Measurements from ENCODE around the gene DDX23.

DDX23 gene

GRCh38 chr12:48795550-48796455 lies 56.2 kb downstream of the DDX23 start:
- DNase-seq (ENCODE audit: low read depth, low spot score) = no peak

GRCh38 chr12:48794870-48795269 lies 57.1 kb downstream of the DDX23 start:
- DNase-seq (ENCODE audit: low read depth, low spot score) = no peak

- no peak for DNase-seq (ENCODE audit: low read depth, low spot score)
These were observed 58.3 kb downstream of the DDX23 start for GRCh38 chr12:48793696-48794095.

GRCh38 chr12:48789858-48790326 lies 62.1 kb downstream of the DDX23 start:
- DNase-seq (ENCODE audit: low read depth, low spot score) = no peak

- no peak for DNase-seq (ENCODE audit: low read depth, low spot score)
These were observed 62.8 kb downstream of the DDX23 start, which contains the start of gene ADCY6 for GRCh38 chr12:48788854-48789775. Gene ADCY6 (minus strand): TSS chr12:48789089. CDS start chr12:48783434, 5,655 bp downstream.

GRCh38 chr12:48788524-48788853 lies 63.5 kb downstream of the DDX23 start:
- no peak for DNase-seq (ENCODE audit: low read depth, low spot score)

GRCh38 chr12:48787791-48788523 lies 64.0 kb downstream of the DDX23 start:
- no peak for DNase-seq (ENCODE audit: low read depth, low spot score)

- no peak for DNase-seq (ENCODE audit: low read depth, low spot score)
These were observed 65.1 kb downstream of the DDX23 start for GRCh38 chr12:48786591-48787544.

GRCh38 chr12:48783432-48783831 lies 68.5 kb downstream of the DDX23 start:
- no peak for DNase-seq (ENCODE audit: low read depth, low spot score)

GRCh38 chr12:48782457-48783395 lies 69.2 kb downstream of the DDX23 start:
- no peak for DNase-seq (ENCODE audit: low read depth, low spot score)

- DNase-seq (ENCODE audit: low read depth, low spot score) = no peak
These were observed 70.1 kb downstream of the DDX23 start for GRCh38 chr12:48781750-48782456.

GRCh38 chr12:48780381-48781025 lies 71.5 kb downstream of the DDX23 start:
- no peak for DNase-seq (ENCODE audit: low read depth, low spot score)

- DNase-seq (ENCODE audit: low read depth, low spot score) = peak; percentile 50
These were observed 72.1 kb downstream of the DDX23 start for GRCh38 chr12:48779869-48780268.
